HG03095 (cell line): ENCODE measurements around the gene BFSP2.
"Not testable (repeated sequence)": the region's sequence is repeated elsewhere in the genome, so short reads cannot be mapped to it uniquely, and the experiment has no call there.

Experiments
- ATAC-seq: cut with Tn5 transposase; IDR thresholded peaks from one replicate; pipeline ENCODE4 v1.9.1; 2021; ENCODE audit warnings: moderate library complexity; ENCODE audit not compliant: unreplicated experiment

BFSP2 gene

DNA sequence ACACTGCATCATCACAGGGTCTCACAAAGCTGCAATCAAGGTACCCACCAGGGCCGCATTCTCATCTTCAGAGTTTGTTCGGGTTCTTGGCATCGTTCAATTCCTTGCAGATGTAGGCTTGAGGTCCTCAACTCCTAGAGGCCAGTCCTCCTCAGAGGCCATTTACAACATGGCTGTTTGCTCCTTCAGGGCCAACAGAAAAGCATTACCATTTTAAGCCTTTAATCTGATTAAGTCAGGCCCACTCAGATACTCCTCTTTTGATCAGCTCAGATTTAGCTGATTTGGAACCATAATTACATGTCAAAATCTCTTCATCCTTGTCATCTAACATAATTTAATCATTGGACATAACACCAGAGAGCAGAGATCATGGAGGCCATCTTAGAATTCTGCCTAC, 55.4 kb downstream of the BFSP2 start:
- ATAC-seq, result no peak

DNA sequence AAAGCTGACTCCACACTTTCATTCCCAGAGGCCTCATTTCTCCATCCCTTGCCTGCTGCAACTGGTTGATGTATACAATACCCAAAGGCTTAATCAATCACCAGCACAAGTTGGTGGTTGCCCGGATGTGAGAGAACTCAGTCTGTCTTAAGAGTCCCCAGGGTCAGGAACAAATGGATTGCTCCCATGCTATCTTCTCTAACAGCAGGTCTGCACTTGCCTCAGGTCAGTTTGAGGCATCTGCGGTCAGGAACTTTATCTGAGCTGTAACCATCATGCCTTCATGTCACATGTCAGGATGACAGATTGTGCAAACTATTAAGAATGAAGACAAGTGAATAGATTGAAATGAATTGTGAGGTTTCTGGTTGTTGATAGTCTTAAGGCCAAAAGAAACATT, 56.1 kb downstream of the BFSP2 start:
- ATAC-seq, result no peak

DNA sequence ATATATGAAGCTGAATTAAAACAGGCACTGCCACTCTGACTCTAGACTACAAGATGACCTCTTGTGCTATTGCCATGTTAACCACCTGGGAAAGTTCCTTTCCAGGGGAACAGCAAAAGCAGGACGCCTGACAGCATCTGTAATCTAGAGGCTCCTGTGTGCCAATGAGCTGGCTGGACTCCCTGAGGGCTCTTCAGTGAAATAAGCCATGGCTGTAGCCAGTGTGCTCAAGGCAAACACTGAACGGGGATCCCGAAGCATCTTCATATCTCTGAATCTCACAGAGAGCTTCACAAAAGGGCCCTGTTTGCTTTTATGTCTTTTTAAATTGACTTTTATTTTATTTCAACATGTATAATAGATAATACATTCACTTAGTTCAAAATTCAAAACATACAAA, 57.2 kb downstream of the BFSP2 start:
- ATAC-seq, result no peak

DNA sequence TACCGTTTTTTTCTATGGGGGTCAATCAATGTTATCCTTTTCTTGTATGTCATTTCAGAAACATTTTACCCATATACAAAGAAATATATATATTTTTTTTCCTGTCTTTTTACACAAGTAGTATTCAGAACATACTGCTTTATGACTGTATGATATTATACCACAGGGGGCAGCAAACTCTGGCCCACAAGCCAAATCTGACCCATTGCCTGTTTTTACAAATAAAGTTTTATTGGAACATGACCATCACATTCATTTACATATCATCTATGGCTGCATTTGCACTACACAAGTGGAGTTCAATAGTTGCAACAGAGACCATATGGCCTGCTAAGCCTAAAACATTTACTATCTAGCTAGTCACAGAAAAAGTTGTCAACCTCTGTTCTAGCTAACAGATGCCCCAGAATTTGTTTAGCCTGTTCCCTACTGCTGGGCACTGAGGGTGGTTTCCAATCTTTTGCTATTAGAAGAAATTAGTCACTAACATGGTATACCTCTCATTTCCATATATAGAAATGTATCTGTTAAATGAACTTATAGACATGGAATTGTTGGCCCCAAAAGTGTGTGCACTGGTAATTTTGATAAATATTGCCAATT, 57.7 kb downstream of the BFSP2 start:
- ATAC-seq, result no peak

DNA sequence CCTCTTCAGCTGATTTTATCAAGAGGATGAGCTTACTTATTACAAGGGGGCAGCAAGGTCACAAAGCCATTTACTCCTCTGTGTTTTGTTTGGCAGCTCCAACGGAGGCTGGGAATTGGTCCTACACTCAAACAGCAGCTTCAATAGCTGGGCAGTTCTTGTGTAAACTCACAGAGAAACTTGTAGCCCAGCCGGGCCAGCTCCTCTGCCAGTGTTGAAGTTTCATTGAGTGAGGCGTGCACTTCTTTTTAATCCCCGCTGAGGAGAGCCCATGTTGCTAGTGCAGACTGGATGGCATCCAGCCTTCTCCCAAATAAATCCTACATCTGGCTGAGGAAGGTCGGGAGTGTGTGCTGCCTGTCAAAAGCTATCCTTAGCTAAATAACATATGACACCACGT, 59.5 kb downstream of the BFSP2 start:
- ATAC-seq, result no peak

GRCh38 chr3:133460809-133461208, 61.0 kb downstream of the BFSP2 start:
- ATAC-seq, result no peak

GRCh38 chr3:133461291-133461690, 61.4 kb downstream of the BFSP2 start:
- ATAC-seq, result no peak

DNA sequence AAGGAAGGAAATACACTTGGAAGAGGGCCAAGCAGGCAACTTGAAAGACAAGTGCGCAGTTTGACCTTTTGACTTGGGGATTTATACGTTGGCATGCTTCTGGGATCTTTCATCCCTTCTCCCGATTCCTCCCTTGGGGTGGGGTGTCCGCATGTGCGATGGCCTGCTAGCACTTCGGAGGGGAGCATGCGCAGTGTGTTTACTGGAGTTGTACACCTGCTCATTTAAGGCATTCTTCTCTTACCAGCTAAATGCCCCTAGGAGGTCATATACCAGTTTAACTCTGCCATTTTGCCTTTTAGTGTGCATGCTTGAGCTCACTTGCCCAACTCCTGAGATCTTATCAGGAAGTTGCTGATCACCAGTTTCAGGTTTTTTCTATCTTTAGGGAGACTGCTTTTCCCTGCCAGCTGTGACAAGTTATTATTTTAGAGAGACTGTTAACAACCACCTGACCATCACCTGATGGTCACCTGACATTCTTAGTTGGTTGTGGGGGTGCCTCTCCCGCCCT, 63.5 kb downstream of the BFSP2 start:
- ATAC-seq, result no peak

DNA sequence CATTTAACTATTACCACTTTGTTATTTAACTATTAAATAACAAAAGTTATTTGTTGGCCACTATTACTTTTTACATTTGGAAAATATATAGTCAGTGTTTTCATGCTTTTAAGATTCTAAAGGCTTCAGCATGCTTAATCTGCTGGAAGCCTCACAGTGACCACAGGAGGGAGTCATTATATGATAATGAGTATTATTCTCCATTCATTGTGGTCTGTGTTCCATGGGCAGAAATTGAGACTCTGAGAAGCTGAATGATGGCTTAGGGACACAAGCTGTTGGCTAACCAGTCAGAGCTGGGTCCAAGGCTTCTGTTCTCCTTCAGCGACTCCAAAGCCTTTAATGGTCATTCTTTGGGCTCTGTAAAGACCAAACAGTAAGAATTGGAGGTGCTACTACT, 64.7 kb downstream of the BFSP2 start:
- ATAC-seq, result no peak

- ATAC-seq, result no peak
Observed at GRCh38 chr3:133466531-133467386, 66.9 kb downstream of the BFSP2 start.

DNA sequence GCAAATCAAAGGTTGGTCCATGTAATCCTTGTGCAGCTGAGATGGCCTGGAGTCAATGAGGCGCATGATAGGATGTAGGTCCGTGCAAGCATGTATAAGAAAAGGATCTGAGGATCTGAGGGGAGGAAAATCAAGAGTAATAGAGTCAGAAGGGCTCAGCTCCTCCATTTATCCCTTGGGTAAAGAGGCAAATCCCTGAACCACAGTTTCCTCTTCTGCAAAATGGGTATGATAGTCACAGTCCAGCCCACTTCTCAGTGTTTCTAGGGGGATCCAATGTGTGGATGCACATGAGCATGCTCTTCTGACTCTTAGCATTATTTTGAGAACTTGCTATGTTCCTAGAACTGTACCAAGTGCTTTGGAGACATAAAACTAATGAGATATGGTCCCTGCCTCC, 67.9 kb downstream of the BFSP2 start:
- ATAC-seq, result no peak

DNA sequence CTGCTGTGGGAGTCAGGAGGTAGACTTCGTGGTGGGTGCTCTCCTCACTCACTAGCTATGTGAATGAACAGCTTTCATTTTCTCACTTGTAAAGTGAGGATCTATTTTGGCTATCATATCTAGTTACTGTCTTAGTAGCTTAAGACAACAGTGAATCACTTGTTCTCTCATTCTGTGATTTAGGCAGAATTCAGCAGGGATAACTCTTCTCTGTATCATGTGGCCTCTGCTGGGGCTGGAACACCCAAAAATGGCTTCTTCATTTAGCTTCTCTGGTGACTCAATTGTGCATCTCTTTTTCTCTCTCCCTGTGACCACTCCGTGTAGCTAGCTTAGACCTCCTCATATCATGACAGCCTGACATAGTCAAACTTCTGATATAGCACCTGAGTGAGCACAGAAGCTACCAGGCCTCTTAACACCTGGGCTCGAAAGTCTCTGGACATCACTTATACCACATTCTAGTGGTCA, 68.4 kb downstream of the BFSP2 start:
- no peak for ATAC-seq

DNA sequence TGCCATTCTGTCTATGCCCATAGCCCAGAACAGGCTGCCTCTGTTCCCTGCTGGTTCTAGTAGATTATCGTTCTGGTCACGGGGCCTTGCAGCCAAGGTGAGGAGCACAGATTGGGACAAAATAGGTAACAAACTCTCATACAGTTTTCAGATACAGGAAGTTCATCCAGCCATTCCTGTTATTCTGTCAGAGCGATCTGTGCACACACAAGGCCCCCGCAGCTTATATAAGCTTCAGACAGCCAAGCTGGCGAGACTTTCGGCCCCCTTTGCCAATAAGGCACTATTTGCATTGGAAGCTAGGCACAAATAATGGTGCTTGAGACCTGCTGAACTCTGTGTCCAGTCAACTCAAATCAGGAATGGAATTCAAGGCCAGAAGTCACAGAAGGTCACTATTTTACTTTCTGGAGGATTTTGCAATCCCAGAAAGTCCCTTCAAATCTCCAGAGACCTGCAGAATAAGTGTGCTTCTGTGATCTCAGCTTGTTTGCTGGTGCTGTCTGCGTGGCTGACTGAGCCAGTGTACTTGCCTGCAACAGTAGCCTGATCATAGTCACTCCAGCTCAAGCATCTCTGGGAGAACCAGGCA, 69.4 kb downstream of the BFSP2 start:
- ATAC-seq, result no peak

DNA sequence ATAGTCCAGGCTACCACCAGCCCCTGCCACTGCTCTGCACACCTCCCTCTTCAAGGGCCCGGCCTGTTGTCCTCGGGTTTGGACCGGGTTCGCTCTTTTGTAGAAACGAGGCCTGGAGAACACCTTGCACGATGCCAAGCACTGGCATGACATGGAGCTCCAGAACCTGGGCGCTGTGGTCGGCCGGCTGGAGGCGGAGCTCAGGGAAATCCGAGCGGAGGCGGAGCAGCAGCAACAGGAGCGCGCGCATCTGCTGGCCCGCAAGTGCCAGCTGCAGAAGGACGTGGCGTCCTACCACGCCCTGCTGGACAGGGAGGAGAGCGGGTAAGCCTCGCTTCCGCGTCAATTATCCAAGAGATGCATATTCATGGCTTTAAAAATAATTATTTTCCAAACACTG, 72.4 kb downstream of the BFSP2 start:
- no peak for ATAC-seq

GRCh38 chr3:133472889-133473288, 73.0 kb downstream of the BFSP2 start:
- no peak for ATAC-seq

- not testable (repeated sequence) for ATAC-seq
Observed at GRCh38 chr3:133473472-133474191, 73.8 kb downstream of the BFSP2 start.

GRCh38 chr3:133474251-133474801, 74.5 kb downstream of the BFSP2 start:
- no peak for ATAC-seq

DNA sequence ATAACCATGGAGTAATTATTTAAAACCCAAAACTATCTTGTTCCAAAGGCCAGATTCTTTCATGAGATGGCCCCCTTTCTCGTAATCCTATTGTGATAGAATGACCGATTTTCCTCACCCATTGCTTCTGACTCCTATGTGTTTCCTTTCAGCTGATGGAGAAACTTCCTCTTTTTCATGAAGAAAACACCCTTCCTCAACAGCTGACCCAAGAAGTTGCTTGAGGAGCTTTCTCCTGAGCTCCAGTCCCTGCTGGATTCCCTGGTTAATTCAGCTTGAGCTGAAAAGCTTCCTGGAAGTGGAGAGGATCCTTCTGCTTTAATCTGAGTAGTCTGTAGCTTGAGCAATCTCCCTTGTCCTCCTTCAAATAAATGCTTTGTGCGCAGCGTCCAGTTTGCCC, 75.0 kb downstream of the BFSP2 start:
- no peak for ATAC-seq

DNA sequence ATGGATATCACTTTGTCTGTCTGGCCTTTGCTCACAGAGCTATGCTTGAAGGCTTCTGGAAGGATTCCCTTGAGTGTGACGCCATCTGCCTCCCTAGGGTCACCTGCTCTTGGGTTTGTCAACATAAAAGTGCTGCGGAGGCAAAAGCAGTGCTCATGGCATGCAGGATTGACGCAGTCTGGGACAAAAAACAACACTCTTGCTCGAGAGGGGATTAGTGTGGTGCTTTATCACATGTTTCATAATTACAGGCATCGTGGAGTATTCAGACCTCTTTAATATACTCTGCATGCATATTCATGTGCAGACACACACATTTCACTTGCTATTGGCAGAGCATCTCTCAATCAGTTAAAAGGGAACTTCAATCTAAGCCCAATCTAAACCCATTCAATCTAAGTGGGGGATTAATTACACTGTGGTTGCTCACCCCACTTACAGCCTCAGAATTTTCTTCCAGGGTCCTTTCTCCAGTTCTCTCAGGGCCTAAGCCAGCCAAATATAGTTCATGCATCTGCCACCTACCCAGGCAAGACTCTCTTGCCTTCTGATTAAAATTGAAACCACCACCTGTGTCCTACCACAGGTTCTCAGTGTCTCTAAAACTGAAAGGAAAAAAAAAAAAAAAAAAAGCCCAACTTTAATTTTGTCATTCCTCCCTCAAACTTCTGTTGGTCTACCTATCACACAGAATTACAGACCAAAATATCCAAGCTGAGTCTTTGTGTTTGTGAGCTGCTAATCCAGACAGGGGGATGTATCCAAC, 75.6 kb downstream of the BFSP2 start:
- ATAC-seq, result peak; percentile 63

DNA sequence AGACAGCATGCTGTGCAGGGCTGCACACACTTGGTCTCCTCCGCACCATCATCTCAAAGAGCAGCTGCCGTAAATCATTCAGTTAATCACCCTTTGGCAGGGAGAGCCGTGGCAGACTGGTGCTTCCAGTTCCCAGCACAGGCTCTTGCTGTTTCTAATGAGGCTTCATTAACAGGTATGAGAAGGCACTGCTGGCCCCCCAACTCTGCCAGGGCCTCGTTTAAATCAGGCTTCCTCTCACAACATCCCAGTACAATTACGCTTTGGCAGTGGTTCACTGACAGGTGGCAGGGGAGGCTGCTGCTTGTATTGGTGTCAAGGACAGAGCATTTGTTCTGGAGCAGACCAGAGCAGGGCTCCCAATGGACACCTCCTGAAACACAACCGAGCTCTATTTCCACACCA, 77.1 kb downstream of the BFSP2 start:
- ATAC-seq, result no peak
